ENCODE measurements around the gene F12.

The F12 gene

GRCh38 chr5:177354711-177355110 lies 54.7 kb downstream of the F12 start:
- no peak for DNase-seq (ENCODE audit: low read depth)

- DNase-seq (ENCODE audit: low read depth), result no peak
Measured at GRCh38 chr5:177354256-177354655, 55.1 kb downstream of the F12 start.

DNA sequence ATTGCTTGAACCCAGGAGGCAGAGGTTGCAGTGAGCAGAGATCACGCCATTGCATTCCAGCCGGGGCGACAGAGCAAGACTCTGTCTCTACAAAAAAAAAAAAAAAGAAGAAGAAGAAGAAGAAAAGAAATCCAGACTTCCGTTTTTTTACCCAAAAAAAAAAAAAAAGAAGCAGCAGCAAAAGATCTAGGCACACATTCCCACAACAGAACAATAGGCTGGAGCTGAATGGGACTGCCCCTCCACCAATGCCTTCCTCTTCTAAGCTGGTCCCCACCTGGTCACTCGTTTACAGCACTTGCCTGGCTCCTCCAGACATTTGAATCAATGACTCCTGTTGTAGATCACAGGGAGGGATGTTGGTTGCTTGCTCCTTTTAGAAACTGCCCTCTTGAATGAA lies 56.3 kb downstream of the F12 start:
- DNase-seq (ENCODE audit: low read depth), result no peak

All from stimulated activated CD8-positive, alpha-beta memory T cell treated with anti-CD3 and anti-CD28 coated beads, Interleukin-12 subunit alpha, Interleukin-12 subunit beta, amount 100 ng/mL, for 1 hour (primary cell).